Loucy (cell line): ENCODE results near the gene TC2N.

ENCODE experiments used
- EZH2phosphoT487 ChIP-seq: fragments of 200-600 bp; IDR thresholded peaks from 2 replicates; pipeline ENCODE4 v1.6.1; 2018; ENCODE audit warnings: antibody characterized with exemption, mild to moderate bottlenecking, moderate library complexity, borderline replicate concordance
- TF ChIP-seq, protein P1 (sequence below): fragments of 200-600 bp; sonication (generic); conservative IDR thresholded peaks from 2 replicates; pipeline ENCODE4 v1.5.1; 2014; ENCODE audit warnings: mild to moderate bottlenecking, antibody characterized with exemption, low read length

DNA sequence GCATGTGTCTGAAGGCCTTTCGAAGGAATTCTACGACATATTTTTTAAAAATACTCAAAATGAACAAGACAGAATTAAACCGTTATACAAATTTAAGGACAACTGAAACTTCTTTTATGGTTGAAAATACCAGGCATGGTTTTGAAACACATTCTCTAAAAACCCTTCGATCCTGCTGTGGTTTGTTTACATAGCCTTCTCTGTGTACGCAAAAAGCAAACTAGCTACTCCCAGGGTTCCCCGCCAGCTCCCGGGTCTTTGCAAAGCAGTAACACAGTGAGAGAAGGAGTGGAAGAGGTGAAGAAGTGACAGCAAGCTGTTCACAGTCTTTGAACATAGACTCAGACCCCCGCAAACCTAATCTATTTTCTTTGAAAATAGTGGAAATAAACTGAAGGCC, 2.2 kb upstream of the TC2N start:
- TF ChIP-seq, protein P1, sequence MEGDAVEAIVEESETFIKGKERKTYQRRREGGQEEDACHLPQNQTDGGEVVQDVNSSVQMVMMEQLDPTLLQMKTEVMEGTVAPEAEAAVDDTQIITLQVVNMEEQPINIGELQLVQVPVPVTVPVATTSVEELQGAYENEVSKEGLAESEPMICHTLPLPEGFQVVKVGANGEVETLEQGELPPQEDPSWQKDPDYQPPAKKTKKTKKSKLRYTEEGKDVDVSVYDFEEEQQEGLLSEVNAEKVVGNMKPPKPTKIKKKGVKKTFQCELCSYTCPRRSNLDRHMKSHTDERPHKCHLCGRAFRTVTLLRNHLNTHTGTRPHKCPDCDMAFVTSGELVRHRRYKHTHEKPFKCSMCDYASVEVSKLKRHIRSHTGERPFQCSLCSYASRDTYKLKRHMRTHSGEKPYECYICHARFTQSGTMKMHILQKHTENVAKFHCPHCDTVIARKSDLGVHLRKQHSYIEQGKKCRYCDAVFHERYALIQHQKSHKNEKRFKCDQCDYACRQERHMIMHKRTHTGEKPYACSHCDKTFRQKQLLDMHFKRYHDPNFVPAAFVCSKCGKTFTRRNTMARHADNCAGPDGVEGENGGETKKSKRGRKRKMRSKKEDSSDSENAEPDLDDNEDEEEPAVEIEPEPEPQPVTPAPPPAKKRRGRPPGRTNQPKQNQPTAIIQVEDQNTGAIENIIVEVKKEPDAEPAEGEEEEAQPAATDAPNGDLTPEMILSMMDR = no peak
- TF ChIP-seq EZH2phosphoT487 = no peak
